ENCODE data around the gene MDH2. TPM values are rescaled to one million over a fixed set of nuclear protein-coding genes. Genes with fewer than 3 reads are reported as not detected.
"Not testable (repeated sequence)": the region's sequence is repeated elsewhere in the genome, so short reads cannot be mapped to it uniquely, and the experiment has no call there.

The MDH2 gene
- total and polyA plus RNA-seq, 7 donors, result 73.1 to 214 (median 90.3) TPM

GRCh38 chr7:76003351-76003750 lies 44.6 kb upstream of the MDH2 start:
- Histone ChIP-seq H3K9me3 (no peaks in the 10 kb centered on the region), H3K27me3 (no peaks in the 10 kb centered on the region), H3K36me3 (peaks cover 0 to 27% (median 13%) of the 10 kb centered on the region in 4 donors), H3K27ac (no peak overlapping the region), H3K4me3 (no peak overlapping the region), H3K4me1 (no peaks in the 10 kb centered on the region)
- DNase-seq, result peak; percentile 15
- TF ChIP-seq POLR2A (IDR thresholded peaks at IDR 0.05) (no peak), CTCF (IDR thresholded peaks at IDR 0.05) (no peak), POLR2AphosphoS5 (IDR thresholded peaks at IDR 0.05) (no peak), EP300 (IDR thresholded peaks at IDR 0.05) (no peak)
- intact Hi-C loops (cut with DNase I), result no loop called here
- 95 to 97% methylated on average over 10 of the region's 10 CpGs for WGBS, 2 donors

- peaks cover 0 to 27% (median 13%) of the 10 kb centered on the region in 4 donors for H3K36me3 ChIP-seq
- H3K27ac ChIP-seq; H3K9me3 ChIP-seq; intact Hi-C loops (cut with DNase I); H3K4me3 ChIP-seq; DNase-seq; H3K4me1 ChIP-seq; H3K27me3 ChIP-seq: not testable (repeated sequence)
- WGBS, 2 donors, result 82 to 93% methylated on average over 4 of the region's 4 CpGs
These were observed 42.9 kb upstream of the MDH2 start for GRCh38 chr7:76005004-76005403.

- Histone ChIP-seq H3K4me3 (no peak overlapping the region), H3K27me3 (no peaks in the 10 kb centered on the region), H3K9me3 (no peaks in the 10 kb centered on the region), H3K27ac (no peak overlapping the region), H3K36me3 (peaks cover 0 to 12% (median 7%) of the 10 kb centered on the region in 4 donors), H3K4me1 (peaks cover 0 to 16% (median 13%) of the 10 kb centered on the region in 4 donors)
- 63 to 84% methylated on average over 8 of the region's 8 CpGs for WGBS, 2 donors
- TF ChIP-seq POLR2A (IDR thresholded peaks at IDR 0.05) (no peak), CTCF (IDR thresholded peaks at IDR 0.05) (no peak), EP300 (IDR thresholded peaks at IDR 0.05) (no peak), POLR2AphosphoS5 (IDR thresholded peaks at IDR 0.05) (no peak)
- DNase-seq, result peak; percentile 42
- intact Hi-C loops (cut with DNase I), result no loop called here
These were observed 39.7 kb upstream of the MDH2 start for GRCh38 chr7:76008156-76008687.

GRCh38 chr7:76009672-76010600 lies 38.0 kb upstream of the MDH2 start:
- Histone ChIP-seq H3K27me3 (no peaks in the 10 kb centered on the region), H3K9me3 (no peaks in the 10 kb centered on the region), H3K36me3 (no peaks in the 10 kb centered on the region), H3K4me3 (no peak overlapping the region), H3K4me1 (peaks cover 0 to 16% (median 13%) of the 10 kb centered on the region in 4 donors), H3K27ac (peak overlapping the region in 1 of 4 donors; percentile 70)
- WGBS, 2 donors, result 92 to 95% methylated on average over 11 of the region's 11 CpGs
- peak; percentile 42 for DNase-seq
- TF ChIP-seq POLR2AphosphoS5 (IDR thresholded peaks at IDR 0.05) (no peak), EP300 (IDR thresholded peaks at IDR 0.05) (no peak), POLR2A (IDR thresholded peaks at IDR 0.05) (no peak), CTCF (IDR thresholded peaks at IDR 0.05) (no peak)
- intact Hi-C loops (cut with DNase I), result no loop called here

- intact Hi-C loops (cut with DNase I), result no loop called here
- no peak for TF ChIP-seq CTCF (IDR thresholded peaks at IDR 0.05)
- TF ChIP-seq POLR2AphosphoS5 (IDR thresholded peaks at IDR 0.05), result peak in 2 of 4 donors; percentile 24 to 32
- WGBS, 2 donors, result 67 to 88% methylated on average over 8 of the region's 8 CpGs
- H3K9me3 ChIP-seq, result no peaks in the 10 kb centered on the region
- H3K4me3 ChIP-seq, result no peak overlapping the region
- H3K36me3 ChIP-seq, result no peaks in the 10 kb centered on the region
- H3K27me3 ChIP-seq, result no peaks in the 10 kb centered on the region
- H3K27ac ChIP-seq, result peak overlapping the region; percentile 52 to 70 (median 62)
- peaks cover 0 to 16% (median 13%) of the 10 kb centered on the region in 4 donors for H3K4me1 ChIP-seq
- peak; percentile 79 for DNase-seq
These were observed 36.5 kb upstream of the MDH2 start for GRCh38 chr7:76011442-76011861.
